Astrocyte (in vitro differentiated cells and primary cell): ENCODE measurements around the gene MPV17. TPM values are rescaled to one million over a fixed set of nuclear protein-coding genes. Genes with fewer than 3 reads are reported as not detected.

ENCODE experiments used
- DNase-seq: peaks from one replicate; pipeline ENCODE4 v3.0.0-alpha.2; 2010; ENCODE audit warnings: low read depth
- FAIRE-seq: peaks from 2 replicates; lab custom pipeline; 2011; peaks lifted over from hg19 to GRCh38; lab: Jason Lieb, UNC
- H2AFZ ChIP-seq: 2 replicates; pipeline ENCODE4 v1.6.0; 2012; ENCODE audit warnings: low read depth, low read length, inconsistent platforms
- H3K27ac ChIP-seq: 2 replicates; pipeline ENCODE4 v1.5.1; 2011; ENCODE audit warnings: low read depth, low read length, inconsistent platforms
- H3K27me3 ChIP-seq: 2 replicates; pipeline ENCODE4 v1.6.0; 2011; ENCODE audit warnings: low read length, inconsistent platforms; ENCODE audit not compliant: insufficient read depth
- H3K36me3 ChIP-seq: 2 replicates; pipeline ENCODE4 v1.5.1; 2011; ENCODE audit warnings: low read length, inconsistent platforms; ENCODE audit not compliant: insufficient read depth
- H3K4me1 ChIP-seq: 2 replicates; pipeline ENCODE4 v1.5.1; 2011; ENCODE audit warnings: low read length, inconsistent platforms; ENCODE audit not compliant: insufficient read depth
- H3K4me2 ChIP-seq: 2 replicates; pipeline ENCODE4 v1.6.0; 2012; ENCODE audit warnings: low read length, inconsistent platforms
- H3K4me3 ChIP-seq: 2 replicates; pipeline ENCODE4 v1.5.1; 2011; ENCODE audit warnings: low read depth, mild to moderate bottlenecking, low read length, inconsistent platforms; ENCODE audit not compliant: insufficient read depth
- H3K79me2 ChIP-seq: 2 replicates; pipeline ENCODE4 v1.6.0; 2012; ENCODE audit warnings: mild to moderate bottlenecking, low read length, inconsistent platforms; ENCODE audit not compliant: insufficient read depth
- H3K9ac ChIP-seq: 2 replicates; pipeline ENCODE4 v1.6.0; 2012; ENCODE audit warnings: mild to moderate bottlenecking, low read length, inconsistent platforms
- H3K9me3 ChIP-seq: 2 replicates; pipeline ENCODE4 v1.5.1; 2012; ENCODE audit warnings: low read depth, mild to moderate bottlenecking, low read length, inconsistent platforms; ENCODE audit not compliant: insufficient read depth
- H4K20me1 ChIP-seq: 2 replicates; pipeline ENCODE4 v1.6.0; 2012; ENCODE audit warnings: low read length, inconsistent platforms; ENCODE audit not compliant: insufficient read depth
- H3K27ac Mint-ChIP-seq: one replicate; pipeline ENCODE4 v1.8.0; 2021; ENCODE audit warnings: mild to moderate bottlenecking, mixed read lengths; ENCODE audit not compliant: unreplicated experiment
- H3K27me3 Mint-ChIP-seq: one replicate; pipeline ENCODE4 v1.8.0; 2021; ENCODE audit warnings: low read depth, mixed read lengths; ENCODE audit not compliant: unreplicated experiment
- H3K36me3 Mint-ChIP-seq: one replicate; pipeline ENCODE4 v1.8.0; 2021; ENCODE audit warnings: low read depth, mixed read lengths; ENCODE audit not compliant: unreplicated experiment
- H3K4me1 Mint-ChIP-seq: one replicate; pipeline ENCODE4 v1.8.0; 2021; ENCODE audit warnings: low read depth, mixed read lengths; ENCODE audit not compliant: unreplicated experiment
- H3K4me3 Mint-ChIP-seq: one replicate; pipeline ENCODE4 v1.8.0; 2021; ENCODE audit warnings: mild to moderate bottlenecking, moderate library complexity, mixed read lengths; ENCODE audit not compliant: unreplicated experiment
- H3K9me3 Mint-ChIP-seq: one replicate; pipeline ENCODE4 v1.8.0; 2021; ENCODE audit warnings: mild to moderate bottlenecking, mixed read lengths; ENCODE audit not compliant: unreplicated experiment
- CTCF ChIP-seq: IDR thresholded peaks from 2 replicates; pipeline ENCODE4 v1.5.1; 2011; ENCODE audit warnings: low read depth, mild to moderate bottlenecking, inconsistent platforms, low read length, moderate library complexity; ENCODE audit not compliant: insufficient read depth
- EZH2 ChIP-seq: IDR thresholded peaks from 2 replicates; pipeline ENCODE4 v1.6.1; 2012; ENCODE audit warnings: mild to moderate bottlenecking, low read length, inconsistent platforms; ENCODE audit not compliant: insufficient read depth
- total RNA-seq: library from RNA; stranded (reverse); gene quantifications from 2 replicates; pipeline ENCODE4 v1.2.1, GENCODE V29; 2021

Gene MPV17
- total RNA-seq, 1 donor from 2014 or later, result 54.0 TPM

- Histone ChIP-seq H3K4me1 (peaks cover 23% of the 10 kb centered on the region), H3K4me2 (peak within 1 kb of the TSS; percentile 91), H3K27ac (peak within 1 kb of the TSS; percentile 85), H3K4me3 (peak within 1 kb of the TSS; percentile 79), H3K79me2 (peaks cover 75% of the 10 kb centered on the region), H4K20me1 (peaks cover 48% of the 10 kb centered on the region), H3K36me3 (peaks cover 38% of the 10 kb centered on the region), H3K9me3 (no peaks in the 10 kb centered on the region), H2AFZ (peak within 1 kb of the TSS; percentile 92), H3K27me3 (no peaks in the 10 kb centered on the region), H3K9ac (peak within 1 kb of the TSS; percentile 97)
- FAIRE-seq (no peak), DNase-seq (peak; percentile 98)
- peaks cover 13% of the 10 kb centered on the region for H3K36me3 Mint-ChIP-seq
- H3K4me3 Mint-ChIP-seq, result peak within 1 kb of the TSS; percentile 96
- H3K27me3 Mint-ChIP-seq, result no peaks in the 10 kb centered on the region
- peak; percentile 58 for TF ChIP-seq CTCF
- TF ChIP-seq EZH2, result no peak
- H3K9me3 Mint-ChIP-seq, result peaks cover 2% of the 10 kb centered on the region
- peaks cover 23% of the 10 kb centered on the region for H3K4me1 Mint-ChIP-seq
- H3K27ac Mint-ChIP-seq, result peak within 1 kb of the TSS; percentile 96
These were observed 47.3 kb upstream of the MPV17 start, which contains the start of the genes EIF2B4 and SNX17 for GRCh38 chr2:27370026-27370815. Gene EIF2B4, minus strand, starts transcription at chr2:27370338. Its CDS starts 24 bp downstream, at chr2:27370314. Gene SNX17, plus strand, starts transcription at chr2:27370616. Its CDS starts 128 bp downstream, at chr2:27370744.

- Histone ChIP-seq H3K27ac (peak overlapping the region; percentile 74), H4K20me1 (peaks cover 44% of the 10 kb centered on the region), H3K4me3 (peak overlapping the region; percentile 79), H3K9me3 (no peaks in the 10 kb centered on the region), H2AFZ (peak overlapping the region; percentile 92), H3K4me2 (peak overlapping the region; percentile 91), H3K4me1 (peaks cover 23% of the 10 kb centered on the region), H3K79me2 (peaks cover 70% of the 10 kb centered on the region), H3K27me3 (no peaks in the 10 kb centered on the region), H3K9ac (peak overlapping the region; percentile 97), H3K36me3 (peaks cover 38% of the 10 kb centered on the region)
- no peak for TF ChIP-seq CTCF
- TF ChIP-seq EZH2, result no peak
- Mint-ChIP-seq H3K27ac (peak overlapping the region; percentile 91), H3K4me3 (peak overlapping the region; percentile 96), H3K9me3 (peaks cover 2% of the 10 kb centered on the region), H3K36me3 (peaks cover 12% of the 10 kb centered on the region), H3K27me3 (no peaks in the 10 kb centered on the region), H3K4me1 (peaks cover 23% of the 10 kb centered on the region)
- DNase-seq, result peak; percentile 47
- no peak for FAIRE-seq
These were observed 46.7 kb upstream of the MPV17 start for GRCh38 chr2:27369471-27370025.
